Cortex of kidney (tissue), 1 donor: ENCODE results near the gene MYO9B.
"Not testable (repeated sequence)": the region's sequence is repeated elsewhere in the genome, so short reads cannot be mapped to it uniquely, and the experiment has no call there.

ENCODE experiments used
- DNase-seq: peaks from one replicate; lab custom pipeline; 2025; lab: John Stamatoyannopoulos, UW

MYO9B gene

DNA sequence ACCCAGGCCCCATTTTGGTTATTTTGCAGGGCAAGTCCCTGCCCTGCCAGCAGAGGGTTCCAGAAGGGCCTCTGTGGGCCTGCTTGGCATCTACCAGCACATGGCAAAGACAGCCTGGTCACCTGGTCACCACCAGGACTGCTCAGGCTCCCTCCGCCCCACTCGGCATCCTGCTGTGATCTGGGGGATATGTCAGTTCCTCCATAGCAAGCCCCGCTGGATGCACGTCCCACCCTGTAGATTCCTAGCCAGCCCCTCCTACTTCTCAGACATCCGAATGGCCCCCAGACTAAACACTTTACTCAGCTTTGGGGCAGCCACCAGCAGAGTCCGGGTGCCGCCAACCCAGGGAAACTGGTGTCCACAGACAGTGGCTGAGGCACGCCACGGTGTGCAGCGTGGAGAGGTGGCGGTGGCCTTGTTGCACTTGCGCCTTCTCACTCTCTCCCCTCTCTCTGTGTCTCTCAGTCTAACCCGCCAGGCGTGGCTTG lies 107.7 kb downstream of the MYO9B start:
- no peak for DNase-seq

DNA sequence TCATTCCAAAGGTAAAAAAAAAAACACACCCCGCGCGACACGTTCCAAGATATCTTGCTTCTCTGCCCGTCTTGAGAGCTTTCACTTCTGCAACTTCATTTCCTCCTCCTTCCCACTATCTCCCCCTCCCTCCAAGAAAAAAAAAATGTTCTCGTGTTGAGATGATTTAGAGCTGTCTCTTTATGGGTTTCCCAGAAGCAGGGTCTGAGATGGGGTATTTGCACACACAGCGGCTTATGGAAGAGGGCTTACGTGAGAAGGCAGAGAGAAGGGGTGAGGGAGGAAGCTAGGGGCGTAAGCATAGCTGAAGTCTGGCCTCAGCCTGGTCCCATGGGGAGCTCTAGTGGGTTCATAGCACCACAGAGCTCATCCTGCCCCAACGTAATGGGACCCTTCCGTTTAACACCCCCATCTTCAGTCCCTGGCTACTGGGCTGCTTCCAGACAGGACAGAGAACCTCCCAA lies 108.3 kb downstream of the MYO9B start:
- DNase-seq, result no peak

DNA sequence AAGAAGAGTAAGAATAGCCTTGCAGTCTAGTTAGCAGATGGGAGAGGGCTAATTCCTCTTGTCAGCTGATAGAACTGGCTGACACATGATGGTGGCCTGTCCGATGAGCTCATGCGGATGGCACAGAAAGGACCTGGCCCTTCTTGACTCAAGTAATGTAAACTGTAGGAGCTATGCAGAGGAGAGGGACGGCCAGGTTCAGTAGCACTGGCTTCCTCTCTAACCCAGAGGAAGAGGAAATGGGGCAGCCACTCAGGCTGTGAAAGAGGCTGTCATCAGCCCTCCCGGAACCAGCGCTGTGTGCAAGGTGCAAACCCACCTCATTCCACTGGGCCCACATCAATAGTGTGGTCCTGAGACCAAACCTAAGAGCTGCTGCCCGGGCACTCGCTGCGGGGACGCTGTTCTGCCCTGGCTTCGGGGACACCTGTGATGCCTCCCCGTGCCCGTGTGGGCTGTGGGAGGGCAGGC lies 108.8 kb downstream of the MYO9B start:
- no peak for DNase-seq

DNA sequence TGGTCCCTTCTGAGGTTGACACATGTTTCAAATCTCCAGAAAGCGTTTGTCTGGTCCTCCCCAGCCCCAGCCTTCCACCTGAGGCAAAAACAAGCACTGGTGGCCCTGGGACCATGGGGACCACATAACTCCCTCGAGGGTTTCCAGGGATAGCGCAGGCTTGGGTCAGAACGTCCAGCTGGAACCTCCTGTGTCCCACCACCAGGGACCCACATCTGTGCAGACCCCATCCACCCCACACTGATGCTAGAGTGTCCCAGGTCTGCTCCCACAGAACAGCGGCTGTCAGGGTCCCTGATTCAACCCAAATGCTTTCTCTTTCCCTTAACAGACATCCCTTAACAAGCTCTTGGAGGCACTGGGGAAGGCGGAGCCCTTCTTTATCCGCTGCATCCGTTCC lies 110.0 kb downstream of the MYO9B start:
- DNase-seq, result no peak

DNA sequence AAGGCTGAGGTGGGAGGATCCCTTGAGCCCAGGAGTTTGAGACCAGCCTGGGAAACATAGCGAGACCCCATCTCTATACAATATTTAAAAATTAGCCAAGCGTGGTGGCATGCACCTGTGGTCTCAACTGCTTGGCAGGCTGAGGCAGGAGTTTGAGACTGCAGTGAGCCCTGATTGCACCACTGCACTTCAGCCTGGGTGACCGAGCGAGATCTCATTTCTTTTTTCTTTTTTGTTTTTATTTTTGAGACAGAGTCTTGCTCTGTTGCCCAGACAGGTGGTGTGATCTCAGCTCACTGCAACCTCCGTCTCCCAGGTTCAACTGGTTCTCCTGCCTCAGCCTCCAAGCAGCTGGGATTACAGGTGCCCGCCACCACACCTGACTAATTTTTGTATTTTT lies 116.2 kb downstream of the MYO9B start:
- not testable (repeated sequence) for DNase-seq

DNA sequence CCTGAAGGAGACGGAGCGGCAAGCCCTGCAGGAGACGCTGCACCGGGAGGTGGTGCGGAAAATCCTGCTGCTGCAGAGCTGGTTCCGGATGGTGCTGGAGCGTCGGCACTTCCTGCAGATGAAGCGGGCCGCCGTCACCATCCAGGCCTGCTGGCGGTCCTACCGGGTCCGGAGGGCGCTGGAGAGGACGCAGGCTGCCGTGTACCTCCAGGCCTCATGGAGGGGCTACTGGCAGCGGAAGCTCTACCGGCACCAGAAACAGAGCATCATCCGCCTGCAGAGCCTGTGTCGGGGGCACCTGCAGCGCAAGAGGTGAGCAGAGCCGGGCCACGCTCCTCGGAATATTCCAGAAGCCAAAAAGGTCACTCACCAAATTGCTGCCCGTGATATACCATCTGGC lies 117.2 kb downstream of the MYO9B start:
- no peak for DNase-seq

DNA sequence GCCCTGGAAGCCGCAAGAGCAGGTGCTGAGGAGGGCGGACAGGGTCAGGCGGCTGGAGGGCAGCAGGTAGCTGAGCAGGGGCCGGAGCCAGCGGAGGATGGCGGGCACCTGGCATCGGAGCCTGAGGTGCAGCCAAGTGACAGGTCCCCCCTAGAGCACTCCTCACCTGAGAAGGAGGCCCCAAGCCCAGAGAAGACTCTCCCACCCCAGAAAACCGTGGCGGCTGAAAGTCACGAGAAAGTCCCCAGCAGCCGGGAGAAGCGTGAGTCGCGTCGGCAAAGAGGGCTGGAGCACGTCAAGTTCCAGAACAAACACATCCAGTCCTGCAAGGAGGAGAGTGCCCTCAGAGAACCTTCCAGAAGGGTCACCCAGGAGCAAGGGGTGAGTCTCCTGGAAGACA lies 119.0 kb downstream of the MYO9B start:
- DNase-seq, result no peak

DNA sequence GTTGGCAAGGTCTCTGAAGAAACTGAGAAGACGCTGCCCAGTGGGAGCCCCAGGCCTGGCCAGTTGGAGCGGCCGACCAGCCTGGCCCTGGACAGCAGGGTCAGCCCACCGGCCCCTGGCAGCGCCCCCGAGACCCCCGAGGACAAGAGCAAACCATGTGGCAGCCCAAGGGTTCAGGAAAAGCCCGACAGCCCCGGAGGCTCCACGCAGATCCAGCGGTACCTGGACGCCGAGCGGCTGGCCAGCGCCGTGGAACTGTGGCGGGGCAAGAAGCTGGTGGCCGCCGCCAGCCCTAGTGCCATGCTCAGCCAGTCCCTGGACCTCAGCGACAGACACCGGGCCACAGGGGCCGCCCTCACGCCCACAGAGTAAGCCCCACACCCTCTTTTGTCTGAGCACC lies 119.5 kb downstream of the MYO9B start:
- no peak for DNase-seq

DNA sequence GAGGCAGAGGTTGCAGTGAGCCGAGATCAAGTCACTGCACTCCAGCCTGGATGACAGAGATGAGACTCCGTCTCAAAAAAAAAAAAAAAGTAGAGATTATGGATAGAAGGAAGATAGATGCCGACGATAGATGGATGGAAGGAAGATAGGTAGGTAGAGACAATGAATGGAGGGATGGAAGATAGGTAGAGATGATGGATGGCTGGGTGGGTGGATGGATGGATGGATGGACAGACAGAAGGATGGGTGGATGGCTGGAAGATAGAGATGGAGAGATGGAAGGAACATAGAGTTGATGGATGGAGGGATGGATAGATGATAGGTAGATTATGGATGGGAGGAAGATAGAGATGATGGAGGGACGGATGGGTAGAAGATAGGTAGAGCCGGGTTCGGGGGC lies 121.0 kb downstream of the MYO9B start:
- DNase-seq, result no peak

DNA sequence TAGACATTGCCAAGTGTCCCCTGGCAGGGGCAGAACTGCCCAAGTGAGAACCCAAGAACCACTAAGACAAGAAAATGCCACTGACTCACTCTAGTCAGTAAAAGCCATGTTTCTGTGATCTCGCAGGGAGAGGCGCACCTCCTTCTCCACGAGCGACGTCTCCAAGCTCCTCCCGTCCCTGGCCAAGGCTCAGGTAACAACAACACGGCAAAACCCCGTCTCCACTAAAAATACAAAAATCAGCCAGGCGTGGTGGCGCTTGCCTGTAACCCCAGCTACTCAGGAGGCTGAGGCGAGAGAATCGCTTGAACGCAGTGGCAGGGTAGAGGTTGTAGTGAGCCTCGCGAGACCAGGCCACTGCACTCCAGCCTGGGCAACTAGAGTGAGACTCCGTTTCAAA lies 122.1 kb downstream of the MYO9B start:
- no peak for DNase-seq

DNA sequence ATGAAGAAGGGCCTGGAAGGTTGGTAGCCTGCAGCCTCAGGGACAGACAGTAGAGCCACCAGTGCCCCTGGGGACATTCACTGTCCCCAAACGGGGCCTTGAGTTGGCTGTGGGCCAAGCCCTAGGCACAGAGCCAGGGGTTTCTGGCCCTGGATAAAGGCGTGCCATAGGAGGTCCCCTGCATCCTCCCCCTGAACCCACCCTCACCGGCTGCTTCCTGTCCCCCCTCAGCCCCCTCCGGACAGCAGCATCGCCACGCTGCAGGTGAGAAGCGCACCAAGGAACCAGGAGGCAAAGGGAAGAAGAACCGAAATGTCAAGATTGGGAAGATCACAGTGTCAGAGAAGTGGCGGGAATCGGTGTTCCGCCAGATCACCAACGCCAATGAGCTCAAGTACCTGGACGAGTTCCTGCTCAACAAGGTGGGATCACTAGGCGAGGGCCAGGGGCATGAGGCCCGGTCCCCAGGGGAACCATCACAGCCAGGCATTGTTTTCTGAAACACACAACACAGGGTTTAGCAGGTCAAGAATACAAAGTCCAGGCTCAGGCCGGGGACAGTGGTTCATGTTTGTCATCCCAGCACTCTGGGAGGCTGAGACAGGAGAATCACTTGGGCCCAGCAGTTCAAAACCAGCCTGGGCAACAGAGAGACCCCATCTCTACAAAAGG lies 125.0 kb downstream of the MYO9B start:
- DNase-seq, result no peak

DNA sequence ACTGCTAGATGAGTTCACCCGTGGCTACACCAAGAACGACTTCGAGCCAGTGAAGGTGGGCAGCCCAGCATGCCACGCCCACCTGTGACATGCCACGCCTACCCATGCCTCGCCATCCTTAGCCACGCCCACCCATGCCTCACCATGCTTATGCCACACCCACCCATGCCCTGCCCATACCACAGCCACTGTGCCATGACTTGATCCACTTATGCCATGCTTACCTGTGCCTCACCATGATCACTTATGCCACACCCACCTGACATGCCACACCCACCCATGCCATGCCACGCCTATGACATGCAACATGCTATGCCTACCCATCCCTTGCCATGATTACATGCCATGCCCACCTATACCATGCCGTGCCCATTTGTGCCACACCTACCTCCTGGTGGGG lies 126.7 kb downstream of the MYO9B start:
- DNase-seq, result no peak

DNA sequence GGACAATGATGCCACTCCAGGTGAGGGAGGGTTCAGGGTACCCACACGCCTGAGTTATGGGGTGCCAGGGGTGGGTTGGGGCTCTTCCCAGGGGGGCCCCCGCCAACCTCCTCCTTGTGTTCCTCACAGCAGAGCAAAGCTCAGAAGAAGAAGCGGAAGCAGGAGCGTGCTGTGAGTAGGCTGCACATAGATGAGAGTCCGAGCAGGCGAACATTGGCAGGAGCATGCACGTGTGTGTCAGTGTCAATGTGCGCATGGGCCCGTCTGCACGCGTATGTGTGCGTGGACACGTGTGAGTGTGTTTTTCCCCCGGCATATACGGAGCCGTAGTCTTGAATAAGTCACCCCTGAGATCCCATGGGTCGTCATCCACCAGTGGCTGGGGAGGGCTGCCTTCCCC lies 127.1 kb downstream of the MYO9B start:
- DNase-seq, result no peak

DNA sequence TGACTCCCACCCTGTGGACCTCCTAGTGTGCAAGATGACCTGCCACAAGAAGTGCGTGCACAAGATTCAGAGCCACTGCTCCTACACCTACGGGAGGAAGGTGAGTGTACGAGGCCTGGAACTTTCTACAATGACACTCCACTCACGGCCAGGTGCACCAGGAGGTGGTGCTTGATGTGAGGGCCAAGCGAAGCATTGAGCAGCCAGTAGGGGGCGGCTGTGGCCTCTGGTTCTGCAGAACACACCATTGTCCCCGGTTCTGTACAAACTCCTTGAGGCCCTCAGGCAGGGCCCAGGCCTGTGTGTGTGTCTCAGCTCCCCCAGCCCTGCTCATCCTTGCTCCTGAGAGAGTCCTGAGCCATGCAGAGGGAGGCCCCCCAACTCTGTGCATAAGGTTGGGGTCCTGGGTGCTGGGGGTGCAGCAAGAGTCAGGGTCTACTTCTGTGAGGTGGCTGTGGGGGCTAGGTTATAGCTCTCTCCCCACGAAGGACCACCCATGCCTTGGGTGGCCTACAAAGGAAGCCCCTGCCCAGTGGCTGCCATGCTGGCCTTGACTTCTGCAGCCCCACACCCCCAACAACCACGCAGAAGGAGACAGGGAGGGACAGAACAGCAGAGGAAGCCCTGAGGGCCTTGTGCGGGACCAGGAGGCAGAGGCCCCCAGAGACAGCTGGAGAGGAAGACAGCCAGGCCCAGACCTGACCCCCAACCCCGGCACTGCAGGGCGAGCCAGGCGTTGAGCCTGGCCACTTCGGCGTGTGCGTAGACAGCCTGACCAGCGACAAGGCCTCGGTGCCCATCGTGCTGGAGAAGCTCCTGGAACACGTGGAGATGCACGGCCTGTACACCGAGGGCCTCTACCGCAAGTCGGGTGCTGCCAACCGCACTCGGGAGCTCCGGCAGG lies 129.9 kb downstream of the MYO9B start:
- no peak for DNase-seq

DNA sequence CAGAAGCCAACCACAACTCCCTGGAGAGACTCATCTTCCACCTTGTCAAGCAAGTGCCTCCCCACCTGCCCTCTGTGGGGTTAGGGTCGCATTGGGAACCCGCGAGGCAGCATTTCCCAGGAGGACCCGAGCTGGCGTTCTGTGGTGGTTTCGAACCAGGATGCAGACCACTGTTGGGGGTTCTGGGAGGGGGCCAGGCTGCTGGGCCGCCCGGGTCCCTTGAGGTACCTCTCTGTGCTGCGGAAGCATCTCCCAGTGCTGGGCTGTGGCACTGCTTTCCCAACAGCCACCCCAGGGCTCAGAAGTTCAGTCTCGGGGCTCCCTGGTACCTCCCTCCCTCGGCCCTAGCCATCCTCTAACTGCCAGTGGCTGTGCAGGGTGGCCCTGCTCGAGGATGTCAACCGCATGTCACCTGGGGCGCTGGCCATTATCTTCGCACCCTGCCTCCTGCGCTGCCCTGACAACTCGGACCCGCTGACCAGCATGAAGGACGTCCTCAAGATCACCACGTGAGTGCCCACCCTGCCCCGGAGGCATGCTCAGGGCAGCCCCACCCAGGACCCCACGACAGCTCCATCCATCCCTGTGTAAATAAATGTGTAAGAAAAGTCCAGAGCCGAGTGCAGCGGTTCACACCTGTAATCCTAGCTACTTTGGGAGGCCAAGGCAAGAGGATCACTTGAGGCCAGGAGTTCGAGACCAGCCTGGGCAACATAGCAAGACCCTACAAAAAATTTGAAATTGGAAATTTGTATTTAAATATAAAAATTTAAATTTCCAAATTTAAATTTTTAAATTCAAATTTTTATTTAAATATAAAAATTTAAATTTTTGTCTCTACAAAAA lies 131.4 kb downstream of the MYO9B start:
- DNase-seq, result no peak

DNA sequence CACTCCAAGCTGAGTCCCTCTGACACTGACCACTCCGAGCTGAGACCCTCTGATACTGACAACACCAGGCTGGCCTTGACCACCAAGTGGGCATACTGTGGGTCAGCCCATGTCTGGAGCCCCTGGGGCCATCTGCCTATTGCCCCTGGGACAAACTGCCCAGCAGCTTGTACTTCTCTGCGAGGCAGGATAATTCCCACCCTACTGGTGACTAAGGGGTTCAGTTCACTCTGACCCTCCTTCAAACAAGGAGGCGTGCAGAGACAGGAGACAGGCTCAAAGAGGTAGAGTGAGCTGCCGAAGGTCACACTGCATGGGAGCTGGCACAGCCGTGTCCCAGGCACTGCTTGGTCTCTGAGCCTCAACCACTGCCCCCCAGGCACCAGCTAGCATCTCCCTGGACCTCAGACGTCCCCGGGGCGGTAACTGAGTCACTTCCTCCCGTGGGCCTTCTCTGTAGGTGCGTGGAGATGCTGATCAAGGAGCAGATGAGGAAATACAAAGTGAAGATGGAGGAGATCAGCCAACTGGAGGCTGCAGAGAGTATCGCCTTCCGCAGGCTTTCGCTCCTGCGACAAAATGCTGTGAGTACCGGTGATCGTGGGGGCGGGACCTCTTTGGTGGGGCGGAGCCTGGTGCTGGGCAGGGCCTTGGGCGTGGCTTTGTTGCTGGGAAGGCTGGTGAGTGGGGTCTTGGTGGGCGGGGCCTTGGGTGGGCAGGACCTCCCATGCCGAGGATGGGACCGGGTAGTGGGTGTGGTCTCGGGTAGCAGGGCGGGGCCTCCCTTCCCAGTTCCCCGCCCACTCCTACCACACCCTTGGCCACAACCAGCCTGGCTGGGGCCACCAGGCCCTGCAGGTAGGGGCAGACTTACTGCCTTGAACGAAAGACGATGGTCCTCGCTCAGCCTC lies 133.8 kb downstream of the MYO9B start:
- DNase-seq, result no peak

DNA sequence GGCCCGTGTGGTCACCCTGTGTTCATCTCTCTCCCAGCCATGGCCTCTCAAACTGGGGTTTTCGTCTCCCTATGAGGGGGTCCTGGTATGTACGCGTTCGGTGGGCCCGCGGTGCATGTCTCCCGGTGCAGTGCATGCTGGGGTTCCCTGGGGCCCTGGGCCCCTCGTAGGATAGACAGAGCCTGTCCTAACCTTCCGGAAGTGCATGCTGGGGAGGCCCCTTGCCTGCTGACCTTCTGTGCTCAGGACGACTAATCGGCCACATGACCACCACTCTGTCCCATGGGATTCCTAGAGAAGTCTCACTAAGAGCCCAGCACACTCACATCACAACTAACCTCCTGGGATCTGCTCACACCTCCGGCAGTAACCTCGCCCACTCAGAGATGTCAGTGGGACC lies 134.7 kb downstream of the MYO9B start:
- no peak for DNase-seq

DNA sequence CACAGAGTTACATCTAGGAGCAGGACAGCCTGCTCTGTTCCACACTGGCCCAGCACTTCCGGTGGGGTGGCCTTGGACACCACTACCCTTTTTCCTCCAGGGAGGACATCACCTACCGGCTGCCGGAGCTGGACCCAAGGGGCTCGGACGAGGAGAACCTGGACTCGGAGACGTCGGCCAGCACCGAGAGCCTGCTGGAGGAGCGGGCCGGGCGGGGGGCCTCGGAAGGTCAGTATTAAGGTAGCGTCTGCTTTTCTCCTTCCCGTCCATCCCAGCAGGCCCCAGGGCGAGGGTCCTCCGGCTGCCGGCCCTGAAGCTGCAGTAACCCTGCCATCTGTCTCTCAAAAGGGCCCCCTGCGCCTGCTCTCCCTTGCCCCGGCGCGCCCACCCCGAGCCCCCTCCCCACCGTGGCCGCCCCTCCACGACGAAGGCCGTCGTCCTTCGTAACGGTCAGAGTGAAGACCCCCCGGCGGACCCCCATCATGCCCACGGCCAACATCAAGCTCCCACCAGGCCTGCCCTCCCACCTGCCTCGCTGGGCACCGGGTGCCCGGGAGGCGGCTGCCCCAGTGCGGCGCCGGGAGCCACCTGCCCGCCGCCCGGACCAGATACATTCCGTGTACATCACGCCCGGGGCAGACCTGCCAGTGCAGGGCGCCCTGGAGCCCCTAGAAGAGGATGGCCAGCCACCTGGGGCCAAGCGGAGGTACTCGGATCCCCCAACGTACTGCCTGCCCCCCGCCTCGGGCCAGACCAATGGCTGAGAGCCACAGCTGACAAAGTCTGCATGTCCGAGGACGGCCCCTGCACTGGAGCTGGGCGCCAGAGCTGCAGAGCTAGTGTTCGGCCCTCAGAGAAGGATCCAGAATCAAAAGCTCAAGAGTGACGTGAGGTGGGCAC lies 136.2 kb downstream of the MYO9B start:
- no peak for DNase-seq

DNA sequence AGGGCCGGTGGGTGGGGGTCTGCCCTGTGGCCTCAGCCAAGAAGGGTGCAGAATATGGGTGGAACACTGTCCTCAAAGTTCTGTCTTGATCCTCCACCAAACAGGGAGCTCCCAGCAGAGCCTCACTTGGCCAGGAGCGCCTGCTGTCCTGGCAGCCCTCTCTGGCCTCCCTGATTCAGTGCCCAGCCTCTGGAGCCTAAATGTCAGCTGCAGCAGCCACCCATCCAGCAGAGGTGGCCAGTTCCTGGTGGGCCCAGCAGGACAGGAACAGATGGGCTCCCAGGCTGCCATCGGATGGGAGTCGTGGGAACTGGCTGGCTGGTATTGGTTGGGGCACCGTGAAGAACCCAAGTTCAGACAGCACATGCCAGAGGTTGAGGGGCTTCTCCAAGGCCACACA lies 137.8 kb downstream of the MYO9B start:
- no peak for DNase-seq

DNA sequence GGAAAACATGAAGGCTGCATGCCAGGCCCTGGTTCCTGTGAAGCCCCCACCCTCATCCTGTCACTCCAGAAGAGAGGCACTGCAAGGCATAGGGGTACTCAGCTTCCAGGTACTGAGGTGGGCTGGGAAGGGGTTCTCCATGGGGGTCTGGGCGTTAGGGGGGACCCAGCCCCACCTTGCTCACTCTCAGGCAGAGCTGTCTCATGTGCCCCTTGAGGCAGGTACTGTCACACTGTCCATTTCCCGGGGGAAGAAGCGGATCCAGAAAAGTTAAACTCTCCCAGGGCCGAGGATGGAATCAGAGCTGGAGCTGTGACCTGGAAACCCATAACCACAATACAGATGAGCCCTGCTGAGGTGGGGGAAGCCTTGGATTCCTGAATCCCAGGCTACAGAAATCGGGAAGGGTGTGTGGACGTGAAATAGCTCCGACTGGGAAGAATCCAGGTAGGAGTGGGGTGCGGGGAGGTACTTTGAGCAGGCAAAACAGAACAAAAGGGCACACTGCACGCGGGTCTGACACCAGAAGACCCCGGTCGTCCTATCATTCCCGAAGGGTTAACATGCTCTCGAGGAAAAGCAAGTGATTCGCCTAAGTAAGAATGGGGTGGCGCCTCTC lies 139.0 kb downstream of the MYO9B start:
- DNase-seq, result no peak
